RPMI8226 (cell line): ENCODE results near the gene SLC26A2.
A peak's percentile ranks its signal among the peaks of the same experiment; 100 is the strongest.
"Not testable (repeated sequence)": the region's sequence is repeated elsewhere in the genome, so short reads cannot be mapped to it uniquely, and the experiment has no call there.

Experiments used
- DNase-seq: peaks from one replicate; pipeline ENCODE4 v3.0.0-alpha.2; 2015

Gene SLC26A2

GRCh38 chr5:150007050-150007449 lies 46.5 kb downstream of the SLC26A2 start:
- DNase-seq, result no peak

GRCh38 chr5:150009671-150010387 lies 49.3 kb downstream of the SLC26A2 start:
- no peak for DNase-seq

- DNase-seq, result no peak
Observed at GRCh38 chr5:150013931-150014330, 53.4 kb downstream of the SLC26A2 start.

- no peak for DNase-seq
Observed at GRCh38 chr5:150014456-150014855, 53.9 kb downstream of the SLC26A2 start.

GRCh38 chr5:150015415-150015814 lies 54.9 kb downstream of the SLC26A2 start:
- DNase-seq, result no peak

- no peak for DNase-seq
Observed at GRCh38 chr5:150016537-150016936, 56.0 kb downstream of the SLC26A2 start.

GRCh38 chr5:150017226-150018005 lies 56.9 kb downstream of the SLC26A2 start:
- no peak for DNase-seq

- DNase-seq, result no peak
Observed at GRCh38 chr5:150020249-150020648, 59.7 kb downstream of the SLC26A2 start.

- DNase-seq, result no peak
Observed at GRCh38 chr5:150021491-150022157, 61.1 kb downstream of the SLC26A2 start.

- peak; percentile 38 for DNase-seq
Observed at GRCh38 chr5:150022158-150022531, 61.6 kb downstream of the SLC26A2 start.

GRCh38 chr5:150022681-150023080 lies 62.1 kb downstream of the SLC26A2 start:
- DNase-seq, result no peak

- no peak for DNase-seq
Observed at GRCh38 chr5:150023136-150023535, 62.6 kb downstream of the SLC26A2 start.

- DNase-seq, result no peak
Observed at GRCh38 chr5:150024346-150024984, 63.9 kb downstream of the SLC26A2 start.

- no peak for DNase-seq
Observed at GRCh38 chr5:150026682-150027172, 66.2 kb downstream of the SLC26A2 start.

- DNase-seq, result not testable (repeated sequence)
Observed at GRCh38 chr5:150028047-150028446, 67.5 kb downstream of the SLC26A2 start.

- no peak for DNase-seq
Observed at GRCh38 chr5:150033334-150033733, 72.8 kb downstream of the SLC26A2 start.

- no peak for DNase-seq
Observed at GRCh38 chr5:150034662-150035061, 74.1 kb downstream of the SLC26A2 start.

- peak; percentile 78 for DNase-seq
Observed at GRCh38 chr5:150035139-150035895, 74.8 kb downstream of the SLC26A2 start.

- DNase-seq, result no peak
Observed at GRCh38 chr5:150036513-150036912, 76.0 kb downstream of the SLC26A2 start.
